Measurements from ENCODE around the gene STK10. TPM values are rescaled to one million over a fixed set of nuclear protein-coding genes. Genes with fewer than 3 reads are reported as not detected.
"Not testable (repeated sequence)": the region's sequence is repeated elsewhere in the genome, so short reads cannot be mapped to it uniquely, and the experiment has no call there.

Gene STK10
- total RNA-seq, 2 donors from 2014 or later: 199 to 218 TPM

- peak in 1 of 2 donors; percentile 11 for ATAC-seq
- H3K36me3 Mint-ChIP-seq: peaks cover 6% of the 10 kb centered on the region
- DNase-seq (ENCODE audit: low spot score): no peak
Observed at GRCh38 chr5:172167895-172168294, 20.1 kb downstream of the STK10 start.

GRCh38 chr5:172166030-172166826, 21.8 kb downstream of the STK10 start:
- DNase-seq (ENCODE audit: low spot score) (no peak), ATAC-seq (no peak)
- Mint-ChIP-seq H3K4me1 (ENCODE audit: low read depth in 2 of 2) (peaks cover 66 to 71% of the 10 kb centered on the region in 2 donors), H3K27me3 (no peaks in the 10 kb centered on the region), H3K36me3 (peaks cover 6% of the 10 kb centered on the region), H3K4me3 (no peak overlapping the region), H3K27ac (peak overlapping the region; percentile 97 to 99), H3K9me3 (no peaks in the 10 kb centered on the region)

More at GRCh38 chr5:172167895-172168294, 20.1 kb downstream of the STK10 start:
- Mint-ChIP-seq H3K9me3 (no peaks in the 10 kb centered on the region), H3K27me3 (no peaks in the 10 kb centered on the region), H3K27ac (peak overlapping the region; percentile 97 to 99), H3K4me3 (peak overlapping the region; percentile 68), H3K4me1 (ENCODE audit: low read depth in 2 of 2) (peaks cover 67 to 71% of the 10 kb centered on the region in 2 donors)

GRCh38 chr5:172165465-172165864, 22.6 kb downstream of the STK10 start:
- peaks cover 65 to 70% of the 10 kb centered on the region in 2 donors for H3K4me1 Mint-ChIP-seq (ENCODE audit: low read depth in 2 of 2)

GRCh38 chr5:172164769-172165212, 23.2 kb downstream of the STK10 start:
- peaks cover 65% of the 10 kb centered on the region in 2 donors for H3K4me1 Mint-ChIP-seq (ENCODE audit: low read depth in 2 of 2)
- peak overlapping the region; percentile 37 to 99 for H3K27ac Mint-ChIP-seq
- no peak overlapping the region for H3K4me3 Mint-ChIP-seq
- no peaks in the 10 kb centered on the region for H3K27me3 Mint-ChIP-seq
- no peak for DNase-seq (ENCODE audit: low spot score)
- H3K9me3 Mint-ChIP-seq: no peaks in the 10 kb centered on the region
- peak in 1 of 2 donors; percentile 44 for ATAC-seq
- no peaks in the 10 kb centered on the region for H3K36me3 Mint-ChIP-seq

More at GRCh38 chr5:172165465-172165864, 22.6 kb downstream of the STK10 start:
- peak overlapping the region in 1 of 2 donors; percentile 99 for H3K27ac Mint-ChIP-seq
- H3K9me3 Mint-ChIP-seq: no peaks in the 10 kb centered on the region
- DNase-seq (ENCODE audit: low spot score) (no peak), ATAC-seq (no peak)
- no peaks in the 10 kb centered on the region for H3K27me3 Mint-ChIP-seq
- H3K4me3 Mint-ChIP-seq: no peak overlapping the region
- H3K36me3 Mint-ChIP-seq: peaks cover 5% of the 10 kb centered on the region

GRCh38 chr5:172163346-172163745, 24.7 kb downstream of the STK10 start:
- Mint-ChIP-seq H3K36me3 (peaks cover 5% of the 10 kb centered on the region), H3K4me1 (ENCODE audit: low read depth in 2 of 2) (peaks cover 59 to 61% of the 10 kb centered on the region in 2 donors), H3K9me3 (no peaks in the 10 kb centered on the region), H3K27me3 (no peaks in the 10 kb centered on the region), H3K4me3 (no peak overlapping the region), H3K27ac (peak overlapping the region; percentile 55 to 73)
- no peak for ATAC-seq
- DNase-seq (ENCODE audit: low spot score): no peak

DNA sequence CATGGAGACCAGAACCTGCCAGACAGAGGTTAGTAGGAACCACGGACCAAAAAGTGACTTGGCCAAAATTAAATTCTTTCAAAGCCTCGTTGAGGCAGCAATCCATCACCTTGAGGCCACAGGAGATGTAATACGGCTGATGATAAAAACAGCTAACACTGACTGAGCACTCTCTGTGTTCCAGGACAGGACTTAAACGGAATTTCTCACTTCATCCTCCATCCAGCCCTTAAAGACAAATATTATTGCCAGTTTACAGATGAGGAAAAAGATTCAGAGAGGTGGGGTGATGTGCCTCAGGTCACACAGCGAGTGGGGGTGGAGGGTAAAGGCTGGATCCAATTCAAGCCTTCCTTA, 25.1 kb downstream of the STK10 start:
- Mint-ChIP-seq H3K4me3 (no peak overlapping the region), H3K27ac (peak overlapping the region; percentile 55 to 73), H3K27me3 (no peaks in the 10 kb centered on the region), H3K36me3 (peaks cover 7% of the 10 kb centered on the region), H3K9me3 (no peaks in the 10 kb centered on the region), H3K4me1 (ENCODE audit: low read depth in 2 of 2) (peaks cover 59 to 60% of the 10 kb centered on the region in 2 donors)
- ATAC-seq: no peak
- no peak for DNase-seq (ENCODE audit: low spot score)

GRCh38 chr5:172162323-172162986, 25.6 kb downstream of the STK10 start:
- no peak for DNase-seq (ENCODE audit: low spot score)
- Mint-ChIP-seq H3K4me1 (ENCODE audit: low read depth in 2 of 2) (peaks cover 55% of the 10 kb centered on the region in 2 donors), H3K9me3 (no peaks in the 10 kb centered on the region), H3K27me3 (no peaks in the 10 kb centered on the region), H3K36me3 (peaks cover 7% of the 10 kb centered on the region), H3K27ac (peak overlapping the region; percentile 55 to 73), H3K4me3 (no peak overlapping the region)
- ATAC-seq: no peak

- Mint-ChIP-seq H3K4me1 (ENCODE audit: low read depth in 2 of 2) (peaks cover 52% of the 10 kb centered on the region in 2 donors), H3K27ac (peak overlapping the region; percentile 34 to 48)
- ATAC-seq: no peak
Observed at GRCh38 chr5:172160506-172160905, 27.5 kb downstream of the STK10 start.

DNA sequence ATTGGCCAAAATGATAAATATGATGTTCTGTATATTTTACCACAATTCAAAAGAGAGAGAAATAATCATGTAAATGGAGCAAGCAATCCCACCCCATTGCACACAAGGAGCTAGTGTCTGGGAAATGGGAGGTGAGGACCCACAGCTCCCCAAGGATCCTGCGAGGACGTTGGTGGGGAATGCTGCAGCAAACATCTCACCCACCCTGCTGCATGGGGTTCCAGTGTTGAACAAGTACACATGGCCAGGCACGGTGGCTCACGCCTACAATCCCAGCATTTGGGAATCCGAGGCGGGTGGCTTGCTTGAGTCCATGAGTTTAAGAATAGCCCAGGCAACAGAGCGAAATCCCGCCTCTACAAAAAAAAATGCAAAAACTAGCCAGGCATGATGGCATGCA, 29.0 kb downstream of the STK10 start:
- no peaks in the 10 kb centered on the region for H3K9me3 Mint-ChIP-seq
- no peak for DNase-seq (ENCODE audit: low spot score)
- ATAC-seq: no peak
- peaks cover 23% of the 10 kb centered on the region for H3K36me3 Mint-ChIP-seq
- H3K4me3 Mint-ChIP-seq: no peak overlapping the region
- no peaks in the 10 kb centered on the region for H3K27me3 Mint-ChIP-seq
- H3K27ac Mint-ChIP-seq: peak overlapping the region; percentile 7 to 34
- peaks cover 57 to 58% of the 10 kb centered on the region in 2 donors for H3K4me1 Mint-ChIP-seq (ENCODE audit: low read depth in 2 of 2)

More at GRCh38 chr5:172160506-172160905, 27.5 kb downstream of the STK10 start:
- Mint-ChIP-seq H3K9me3 (no peaks in the 10 kb centered on the region), H3K27me3 (no peaks in the 10 kb centered on the region), H3K4me3 (peak overlapping the region; percentile 4), H3K36me3 (peaks cover 13% of the 10 kb centered on the region)
- DNase-seq (ENCODE audit: low spot score): no peak

- Mint-ChIP-seq H3K27ac (peak overlapping the region; percentile 59 to 79), H3K27me3 (no peaks in the 10 kb centered on the region), H3K4me3 (no peak overlapping the region), H3K9me3 (no peaks in the 10 kb centered on the region), H3K4me1 (ENCODE audit: low read depth in 2 of 2) (peaks cover 56 to 60% of the 10 kb centered on the region in 2 donors), H3K36me3 (peaks cover 26% of the 10 kb centered on the region)
- no peak for ATAC-seq
- no peak for DNase-seq (ENCODE audit: low spot score)
Observed at GRCh38 chr5:172156541-172156994, 31.5 kb downstream of the STK10 start.

GRCh38 chr5:172155101-172155500, 32.9 kb downstream of the STK10 start:
- not testable (repeated sequence) for H3K4me3 Mint-ChIP-seq; H3K27me3 Mint-ChIP-seq; H3K9me3 Mint-ChIP-seq; DNase-seq (ENCODE audit: low spot score); ATAC-seq
- H3K4me1 Mint-ChIP-seq (ENCODE audit: low read depth in 2 of 2): peaks cover 58 to 63% of the 10 kb centered on the region in 2 donors
- peak overlapping the region; percentile 56 to 77 for H3K27ac Mint-ChIP-seq
- H3K36me3 Mint-ChIP-seq: peaks cover 26% of the 10 kb centered on the region

DNA sequence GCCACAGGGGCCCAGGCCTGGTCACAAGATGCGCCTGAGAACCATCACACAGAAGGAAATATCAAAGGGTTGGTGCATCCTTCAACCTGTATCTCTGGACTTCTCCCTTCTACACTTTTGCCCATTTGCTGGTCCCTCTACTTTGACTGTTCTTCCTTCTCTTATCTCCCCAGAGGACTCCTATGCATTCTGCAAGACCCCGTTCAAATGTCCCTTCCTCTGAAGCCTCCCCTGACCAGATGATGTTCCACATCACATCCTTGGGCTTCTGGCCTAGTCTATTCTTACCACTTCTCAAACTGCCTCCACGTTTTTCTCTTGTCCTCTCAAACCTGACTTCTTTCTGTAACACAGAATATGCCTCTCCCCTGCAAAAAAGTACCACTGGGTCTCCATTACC, 34.3 kb downstream of the STK10 start:
- ATAC-seq (no peak), DNase-seq (ENCODE audit: low spot score) (no peak)
- H3K9me3 Mint-ChIP-seq: no peaks in the 10 kb centered on the region
- peaks cover 61 to 65% of the 10 kb centered on the region in 2 donors for H3K4me1 Mint-ChIP-seq (ENCODE audit: low read depth in 2 of 2)
- H3K27me3 Mint-ChIP-seq: no peaks in the 10 kb centered on the region
- no peak overlapping the region for H3K4me3 Mint-ChIP-seq
- H3K27ac Mint-ChIP-seq: peak overlapping the region; percentile 56 to 77
- peaks cover 24% of the 10 kb centered on the region for H3K36me3 Mint-ChIP-seq

GRCh38 chr5:172151661-172152210, 36.3 kb downstream of the STK10 start:
- Mint-ChIP-seq H3K4me1 (ENCODE audit: low read depth in 2 of 2) (peaks cover 63 to 69% of the 10 kb centered on the region in 2 donors), H3K27me3 (no peaks in the 10 kb centered on the region), H3K36me3 (peaks cover 15% of the 10 kb centered on the region), H3K27ac (peak overlapping the region; percentile 77 to 96), H3K4me3 (peak overlapping the region; percentile 75), H3K9me3 (no peaks in the 10 kb centered on the region)
- ATAC-seq (no peak), DNase-seq (ENCODE audit: low spot score) (no peak)

All from natural killer cell treated with Interleukin-12 subunit alpha and Interleukin-12 subunit beta and Interleukin-15 and Interleukin-18, amount 100 ng/mL, for 72 hours (primary cell).